Transverse colon (tissue), 3 donors: ENCODE data around the gene PYROXD2.

ENCODE experiments used
- EP300 ChIP-seq: sonication (generic); formaldehyde crosslinking; IDR thresholded peaks from one replicate; pipeline ENCODE4 v1.6.1; 2017; ENCODE audit warnings: antibody characterized with exemption, low read depth
- POLR2A ChIP-seq: fragments of 450-650 bp; IDR thresholded peaks from one replicate; pipeline ENCODE4 v1.6.1; 2016; ENCODE audit warnings: antibody characterized with exemption, mild to moderate bottlenecking, moderate library complexity
- POLR2AphosphoS5 ChIP-seq, 3 donors: sonication (generic); formaldehyde crosslinking; IDR thresholded peaks; one replicate each; pipeline ENCODE4 v1.6.1; 2016; ENCODE audit warnings: antibody characterized with exemption in 3 of 3

DNA sequence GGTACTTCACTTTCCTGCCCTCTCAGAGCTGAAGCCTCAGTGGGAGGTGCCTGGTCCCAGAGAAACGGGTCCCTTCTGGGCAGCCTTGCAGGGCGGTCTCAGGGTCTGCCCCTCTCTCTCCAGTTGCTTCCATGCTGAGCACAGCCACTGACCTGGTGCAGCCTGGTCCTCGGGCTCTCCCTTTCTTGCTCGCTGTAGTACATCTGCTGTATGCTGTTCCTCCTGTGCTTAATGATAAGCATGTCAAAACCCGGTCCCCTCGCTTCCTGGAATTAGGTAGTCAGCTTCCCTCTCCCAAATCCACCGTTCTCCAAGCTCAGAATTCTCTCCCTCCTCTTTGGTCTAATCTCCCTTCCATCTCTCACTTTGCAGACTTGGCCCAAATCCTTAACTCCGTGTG lies 42.7 kb upstream of the PYROXD2 start:
- no peak for TF ChIP-seq POLR2A
- TF ChIP-seq POLR2AphosphoS5 (IDR thresholded peaks at IDR 0.05) = no peak
- TF ChIP-seq EP300 = no peak
